IPS-18a (cell line): Measurements from ENCODE around the gene SLC25A48.
"Not testable (repeated sequence)": the region's sequence is repeated elsewhere in the genome, so short reads cannot be mapped to it uniquely, and the experiment has no call there.

Experiments
- H3K27ac ChIP-seq: one replicate; pipeline ENCODE4 v1.5.1; 2013; ENCODE audit warnings: low read length
- H3K27me3 ChIP-seq: one replicate; pipeline ENCODE4 v1.6.1; 2013; ENCODE audit warnings: mild to moderate bottlenecking, low read length; ENCODE audit not compliant: control insufficient read depth, insufficient read depth
- H3K36me3 ChIP-seq: one replicate; pipeline ENCODE4 v1.6.1; 2013; ENCODE audit warnings: low read depth, low read length; ENCODE audit not compliant: control insufficient read depth
- H3K4me1 ChIP-seq: one replicate; pipeline ENCODE4 v1.6.1; 2013; ENCODE audit warnings: low read depth, low read length; ENCODE audit not compliant: control insufficient read depth
- H3K4me3 ChIP-seq: one replicate; pipeline ENCODE4 v1.5.1; 2013; ENCODE audit warnings: low read length
- H3K9ac ChIP-seq: one replicate; pipeline ENCODE4 v1.6.1; 2013; ENCODE audit warnings: mild to moderate bottlenecking, low read length, moderate library complexity
- H3K9me3 ChIP-seq: one replicate; pipeline ENCODE4 v1.6.1; 2013; ENCODE audit warnings: low read depth, low read length; ENCODE audit not compliant: control insufficient read depth

Gene SLC25A48

GRCh38 chr5:135847976-135848375 is 13.5 kb downstream of the SLC25A48 start:
- Histone ChIP-seq H3K4me3 (no peak overlapping the region), H3K4me1 (no peaks in the 10 kb centered on the region), H3K9ac (no peak overlapping the region), H3K27me3 (no peaks in the 10 kb centered on the region), H3K36me3 (no peaks in the 10 kb centered on the region), H3K27ac (no peak overlapping the region), H3K9me3 (no peaks in the 10 kb centered on the region)

GRCh38 chr5:135850231-135850630 is 15.8 kb downstream of the SLC25A48 start:
- Histone ChIP-seq H3K4me3 (no peak overlapping the region), H3K9ac (no peak overlapping the region), H3K36me3 (no peaks in the 10 kb centered on the region), H3K27ac (no peak overlapping the region), H3K9me3 (no peaks in the 10 kb centered on the region), H3K27me3 (no peaks in the 10 kb centered on the region), H3K4me1 (no peaks in the 10 kb centered on the region)

GRCh38 chr5:135850671-135851070 is 16.2 kb downstream of the SLC25A48 start:
- no peaks in the 10 kb centered on the region for H3K36me3 ChIP-seq
- no peaks in the 10 kb centered on the region for H3K27me3 ChIP-seq
- no peaks in the 10 kb centered on the region for H3K4me1 ChIP-seq
- no peak overlapping the region for H3K9ac ChIP-seq
- H3K4me3 ChIP-seq, result no peak overlapping the region
- H3K27ac ChIP-seq, result no peak overlapping the region
- no peaks in the 10 kb centered on the region for H3K9me3 ChIP-seq

GRCh38 chr5:135851186-135851914 is 16.9 kb downstream of the SLC25A48 start:
- no peak overlapping the region for H3K4me3 ChIP-seq
- H3K36me3 ChIP-seq, result no peaks in the 10 kb centered on the region
- H3K27ac ChIP-seq, result no peak overlapping the region
- no peaks in the 10 kb centered on the region for H3K27me3 ChIP-seq
- no peaks in the 10 kb centered on the region for H3K4me1 ChIP-seq
- H3K9me3 ChIP-seq, result no peaks in the 10 kb centered on the region
- no peak overlapping the region for H3K9ac ChIP-seq

- Histone ChIP-seq H3K27me3 (no peaks in the 10 kb centered on the region), H3K4me1 (no peaks in the 10 kb centered on the region), H3K27ac (no peak overlapping the region), H3K4me3 (no peak overlapping the region), H3K9ac (no peak overlapping the region), H3K36me3 (no peaks in the 10 kb centered on the region), H3K9me3 (no peaks in the 10 kb centered on the region)
Measured at GRCh38 chr5:135851915-135852845, 17.7 kb downstream of the SLC25A48 start.

- Histone ChIP-seq H3K27me3 (no peaks in the 10 kb centered on the region), H3K9me3 (no peaks in the 10 kb centered on the region), H3K4me1 (no peaks in the 10 kb centered on the region), H3K36me3 (no peaks in the 10 kb centered on the region), H3K9ac (no peak overlapping the region), H3K27ac (no peak overlapping the region), H3K4me3 (no peak overlapping the region)
Measured at GRCh38 chr5:135857630-135858311, 23.3 kb downstream of the SLC25A48 start.

GRCh38 chr5:135859186-135859585 is 24.7 kb downstream of the SLC25A48 start:
- H3K36me3 ChIP-seq, H3K4me3 ChIP-seq, H3K9me3 ChIP-seq: not testable (repeated sequence)

GRCh38 chr5:135859641-135860040 is 25.2 kb downstream of the SLC25A48 start:
- Histone ChIP-seq H3K4me3 (no peak overlapping the region), H3K27ac (no peak overlapping the region), H3K9ac (no peak overlapping the region), H3K27me3 (no peaks in the 10 kb centered on the region), H3K36me3 (no peaks in the 10 kb centered on the region), H3K9me3 (no peaks in the 10 kb centered on the region), H3K4me1 (no peaks in the 10 kb centered on the region)

More at GRCh38 chr5:135859186-135859585, 24.7 kb downstream of the SLC25A48 start:
- H3K9ac ChIP-seq, H3K4me1 ChIP-seq, H3K27me3 ChIP-seq, H3K27ac ChIP-seq: not testable (repeated sequence)

- no peaks in the 10 kb centered on the region for H3K36me3 ChIP-seq
- H3K4me3 ChIP-seq, result no peak overlapping the region
- no peak overlapping the region for H3K9ac ChIP-seq
- no peaks in the 10 kb centered on the region for H3K4me1 ChIP-seq
- no peak overlapping the region for H3K27ac ChIP-seq
- H3K9me3 ChIP-seq, result no peaks in the 10 kb centered on the region
- H3K27me3 ChIP-seq, result no peaks in the 10 kb centered on the region
Measured at GRCh38 chr5:135861641-135862040, 27.2 kb downstream of the SLC25A48 start.

GRCh38 chr5:135862086-135862485 is 27.6 kb downstream of the SLC25A48 start:
- Histone ChIP-seq H3K4me3 (no peak overlapping the region), H3K27me3 (no peaks in the 10 kb centered on the region), H3K9me3 (no peaks in the 10 kb centered on the region), H3K4me1 (no peaks in the 10 kb centered on the region), H3K9ac (no peak overlapping the region), H3K27ac (no peak overlapping the region), H3K36me3 (no peaks in the 10 kb centered on the region)

GRCh38 chr5:135862744-135863143 is 28.3 kb downstream of the SLC25A48 start:
- no peaks in the 10 kb centered on the region for H3K4me1 ChIP-seq
- no peaks in the 10 kb centered on the region for H3K27me3 ChIP-seq
- H3K9ac ChIP-seq, result no peak overlapping the region
- H3K9me3 ChIP-seq, result no peaks in the 10 kb centered on the region
- no peak overlapping the region for H3K27ac ChIP-seq
- H3K4me3 ChIP-seq, result no peak overlapping the region
- no peaks in the 10 kb centered on the region for H3K36me3 ChIP-seq
